NCI-H82 treated with DMSO at 0.1 percent for 48 hours (cell line): ENCODE data around the gene SLC8A1.
A peak's percentile ranks its signal among the peaks of the same experiment; 100 is the strongest.

Source experiments
- DNase-seq: peaks from one replicate; lab custom pipeline; 2025; ENCODE audit not compliant: unreplicated experiment; lab: John Stamatoyannopoulos, UW

Gene SLC8A1

GRCh38 chr2:40428439-40428838, 23.5 kb downstream of the SLC8A1 start:
- DNase-seq: no peak

DNA sequence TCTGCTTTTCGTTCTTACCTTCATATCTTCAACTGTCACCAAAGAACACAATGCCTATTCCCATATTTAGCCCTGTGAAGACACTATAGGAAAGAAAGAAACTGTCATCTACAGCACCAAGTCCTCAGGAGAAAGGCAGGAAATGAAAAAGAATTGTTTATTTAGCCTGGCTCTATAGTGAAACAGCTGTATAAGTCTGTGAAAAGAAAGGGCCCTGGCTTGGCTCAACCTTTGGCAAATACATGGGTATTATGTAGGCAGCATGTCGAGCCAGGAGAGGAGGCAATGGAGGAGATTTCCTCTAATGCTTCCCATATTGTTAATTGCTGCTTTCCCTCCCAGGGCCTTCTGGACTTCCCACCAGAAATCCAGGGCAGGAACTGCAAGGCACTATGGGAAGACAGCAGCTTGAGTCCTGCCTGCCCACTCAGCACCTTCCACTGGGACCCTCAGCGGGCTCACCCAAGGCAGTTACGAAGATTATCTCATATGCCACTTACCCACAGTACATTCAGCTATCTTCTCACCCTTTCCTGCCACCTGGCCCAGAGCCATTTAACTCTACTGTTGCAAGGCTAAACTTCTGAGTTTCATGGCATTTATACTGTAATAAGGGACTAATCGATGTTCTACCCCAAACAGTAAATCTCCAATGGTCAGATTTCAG, 30.1 kb downstream of the SLC8A1 start:
- DNase-seq: no peak

- DNase-seq: no peak
These were observed 31.4 kb downstream of the SLC8A1 start for GRCh38 chr2:40420478-40420877.

DNA sequence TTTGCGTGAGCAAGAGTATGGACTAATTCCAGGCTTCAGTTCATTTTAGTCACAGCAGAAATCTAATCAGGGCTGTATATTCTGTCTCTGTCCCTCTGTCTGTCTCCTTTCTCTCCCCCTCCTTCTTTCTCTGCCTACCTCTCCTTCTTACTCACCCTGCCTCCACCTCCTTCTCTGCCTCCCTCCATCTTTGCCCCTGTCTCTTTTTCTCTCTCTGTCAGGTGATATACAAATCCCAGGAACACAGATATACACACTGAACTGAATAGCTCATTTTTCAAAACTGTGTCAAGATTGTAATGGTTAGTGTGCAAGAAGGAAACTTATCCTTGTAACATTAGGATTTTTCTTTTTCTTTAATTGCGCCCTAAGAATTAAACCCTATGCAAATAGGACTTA, 32.5 kb downstream of the SLC8A1 start:
- DNase-seq: no peak

GRCh38 chr2:40418614-40419363, 33.1 kb downstream of the SLC8A1 start:
- peak; percentile 77 for DNase-seq

- DNase-seq: no peak
These were observed 35.4 kb downstream of the SLC8A1 start for GRCh38 chr2:40416486-40416885.

DNA sequence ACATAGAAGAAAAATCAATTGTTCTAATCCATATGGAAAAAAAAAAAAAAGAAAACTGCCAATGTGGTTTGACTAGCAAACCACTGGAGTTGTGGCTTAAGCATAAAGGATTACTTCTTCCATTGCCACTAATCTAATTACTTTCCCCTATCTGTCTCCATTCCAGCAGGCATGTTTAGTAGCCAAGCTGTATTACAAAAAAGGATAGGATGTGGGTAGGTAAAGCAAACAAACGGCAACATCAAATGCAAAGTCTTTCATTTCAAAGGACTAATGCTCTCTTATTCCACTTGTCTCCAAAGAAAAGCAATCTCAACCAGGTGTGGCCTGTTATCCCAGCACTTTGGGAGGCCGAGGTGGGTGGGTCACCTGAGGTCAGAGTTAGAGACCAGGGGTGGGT, 36.5 kb downstream of the SLC8A1 start:
- DNase-seq: peak; percentile 96

DNA sequence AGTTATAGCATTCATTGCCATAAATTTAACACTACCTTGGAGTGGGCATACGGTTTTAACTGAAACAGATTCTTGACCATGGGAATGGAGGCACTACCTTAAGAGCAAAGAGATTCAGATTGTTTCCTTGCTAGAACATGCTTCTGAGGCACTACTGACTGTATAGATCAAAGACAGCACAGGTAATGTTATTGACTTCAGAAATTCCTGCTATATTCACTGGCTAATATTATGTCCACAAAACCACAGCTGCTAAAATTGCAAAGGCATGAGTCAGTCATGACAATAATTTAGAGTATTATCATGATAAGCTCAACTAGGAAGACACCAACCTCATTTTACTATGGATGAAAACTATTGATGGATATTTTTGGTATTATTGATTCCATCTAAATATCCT, 39.4 kb downstream of the SLC8A1 start:
- no peak for DNase-seq

- DNase-seq: no peak
These were observed 41.2 kb downstream of the SLC8A1 start for GRCh38 chr2:40410695-40411094.

- DNase-seq: no peak
These were observed 42.2 kb downstream of the SLC8A1 start for GRCh38 chr2:40409734-40410133.

DNA sequence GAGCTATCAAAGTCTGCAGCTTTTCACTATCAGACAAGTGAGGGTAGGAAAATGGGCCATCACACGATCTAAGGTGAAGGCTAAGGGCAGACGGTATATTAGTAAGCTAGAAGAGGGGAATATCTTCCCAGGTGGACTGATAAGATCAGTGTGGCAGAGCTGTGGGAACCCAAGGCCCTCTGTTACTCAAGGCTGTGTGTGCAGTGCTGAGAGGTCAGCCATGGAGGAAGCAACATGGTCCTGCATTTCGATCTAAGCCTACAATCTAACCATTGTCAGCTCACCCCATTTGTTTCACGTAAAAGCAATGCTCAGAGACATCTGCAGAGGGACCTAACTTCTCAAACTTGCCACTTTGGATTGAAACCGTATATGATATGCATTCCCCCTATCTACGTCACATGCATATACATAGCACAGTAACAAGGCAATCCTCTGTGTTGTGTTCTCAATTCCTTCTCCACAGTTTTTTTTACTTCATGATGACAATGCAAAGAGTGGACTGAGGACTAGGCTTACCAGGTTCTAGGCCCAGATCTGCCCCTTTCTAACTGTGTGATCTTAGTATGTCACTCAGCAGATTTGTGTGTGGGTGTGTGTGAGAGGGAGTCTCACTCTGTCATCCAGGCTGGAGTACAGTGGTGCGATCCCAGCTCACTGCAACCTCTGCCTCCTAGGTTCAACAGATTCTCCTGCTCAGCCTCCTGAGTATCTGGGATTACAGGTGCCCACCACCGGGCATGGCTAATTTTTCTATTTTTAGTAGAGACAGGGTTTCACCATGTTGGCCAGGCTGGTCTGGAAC, 45.2 kb downstream of the SLC8A1 start:
- DNase-seq: no peak

GRCh38 chr2:40405465-40405864, 46.4 kb downstream of the SLC8A1 start:
- no peak for DNase-seq

GRCh38 chr2:40404517-40404916, 47.4 kb downstream of the SLC8A1 start:
- no peak for DNase-seq

GRCh38 chr2:40403233-40403836, 48.6 kb downstream of the SLC8A1 start:
- DNase-seq: no peak

DNA sequence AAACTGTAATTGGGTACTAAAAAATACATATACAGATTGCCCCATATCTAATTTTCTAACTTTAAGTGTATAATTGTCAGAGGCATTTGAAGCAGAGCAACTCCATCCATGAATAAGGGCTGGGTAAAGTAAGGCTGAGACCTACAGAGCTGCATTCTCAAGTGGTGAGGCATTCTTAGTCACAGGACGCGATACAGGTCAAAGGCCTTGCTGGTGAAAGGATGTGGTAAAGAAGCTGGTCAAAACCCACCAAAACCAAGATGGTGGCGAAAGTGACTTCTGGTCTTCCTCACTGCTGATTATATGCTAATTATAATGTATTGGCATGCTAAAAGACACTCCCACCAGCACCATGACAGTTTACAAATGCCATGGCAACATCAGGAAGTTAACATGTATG, 50.0 kb downstream of the SLC8A1 start:
- DNase-seq: no peak

DNA sequence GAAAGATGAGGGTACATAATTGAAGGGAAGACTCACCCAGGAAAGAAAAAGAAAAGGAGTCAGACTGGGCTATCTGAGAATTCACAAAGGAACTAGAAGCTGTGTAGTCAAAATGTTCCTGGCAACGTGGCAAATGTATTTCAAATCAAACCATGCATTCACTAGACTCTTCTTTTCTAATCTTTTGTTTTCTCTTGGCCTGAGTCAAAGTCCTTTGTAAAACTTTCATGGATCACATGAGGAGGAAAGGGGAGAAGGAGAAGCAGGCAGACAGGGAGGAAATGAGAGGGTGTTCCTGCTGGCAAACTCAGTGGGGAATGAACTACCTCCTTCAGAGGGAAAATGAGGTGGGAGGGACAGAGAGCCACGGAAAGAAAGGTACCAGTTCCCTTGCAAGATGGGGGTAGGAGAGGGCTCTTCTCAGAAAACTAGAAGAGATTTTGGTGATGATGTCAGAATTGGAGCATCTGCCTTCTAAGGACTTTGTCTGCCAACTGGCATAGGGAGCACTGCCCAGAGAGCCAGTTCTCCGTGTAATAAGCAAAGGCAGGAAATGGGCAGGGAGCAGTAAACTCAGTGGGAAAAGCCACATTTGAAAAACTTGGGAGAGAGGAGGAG, 51.4 kb downstream of the SLC8A1 start:
- no peak for DNase-seq

DNA sequence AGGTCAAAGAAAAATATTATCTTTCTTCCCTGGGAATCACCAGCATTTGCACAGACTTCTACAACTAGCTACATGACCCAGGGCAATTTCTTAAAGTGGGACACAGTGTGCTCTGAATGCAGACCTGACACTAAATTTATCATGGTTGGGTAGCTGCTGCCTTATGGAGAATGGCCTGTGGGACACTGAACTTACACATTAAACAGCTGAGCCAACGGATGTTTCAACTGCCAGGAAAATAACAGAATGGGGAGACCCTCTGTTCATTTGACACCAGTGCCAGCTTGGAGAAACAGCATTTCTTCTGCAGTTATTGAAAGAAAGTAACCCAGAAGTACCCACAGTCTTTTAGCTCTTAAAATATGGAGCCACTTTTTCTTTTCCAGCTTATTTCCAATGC, 54.1 kb downstream of the SLC8A1 start:
- no peak for DNase-seq

DNA sequence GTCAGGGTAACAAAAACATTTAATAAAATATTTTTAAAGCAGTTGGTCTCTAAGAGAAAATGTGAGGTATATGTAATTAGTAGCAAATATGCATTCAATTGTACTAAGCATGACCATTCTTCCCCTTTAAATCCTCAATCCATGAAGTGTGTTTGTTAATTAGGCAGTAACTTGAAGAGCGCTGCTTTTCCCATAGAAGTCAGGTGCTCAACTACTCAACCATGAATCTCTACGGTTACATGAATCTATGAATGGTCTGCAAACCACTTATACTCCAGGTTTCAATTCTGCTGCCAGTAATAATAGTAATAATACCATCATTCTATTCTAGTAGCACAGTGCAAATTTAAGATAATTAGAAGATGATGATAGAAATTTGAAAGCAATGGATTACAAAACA, 55.8 kb downstream of the SLC8A1 start:
- DNase-seq: no peak

DNA sequence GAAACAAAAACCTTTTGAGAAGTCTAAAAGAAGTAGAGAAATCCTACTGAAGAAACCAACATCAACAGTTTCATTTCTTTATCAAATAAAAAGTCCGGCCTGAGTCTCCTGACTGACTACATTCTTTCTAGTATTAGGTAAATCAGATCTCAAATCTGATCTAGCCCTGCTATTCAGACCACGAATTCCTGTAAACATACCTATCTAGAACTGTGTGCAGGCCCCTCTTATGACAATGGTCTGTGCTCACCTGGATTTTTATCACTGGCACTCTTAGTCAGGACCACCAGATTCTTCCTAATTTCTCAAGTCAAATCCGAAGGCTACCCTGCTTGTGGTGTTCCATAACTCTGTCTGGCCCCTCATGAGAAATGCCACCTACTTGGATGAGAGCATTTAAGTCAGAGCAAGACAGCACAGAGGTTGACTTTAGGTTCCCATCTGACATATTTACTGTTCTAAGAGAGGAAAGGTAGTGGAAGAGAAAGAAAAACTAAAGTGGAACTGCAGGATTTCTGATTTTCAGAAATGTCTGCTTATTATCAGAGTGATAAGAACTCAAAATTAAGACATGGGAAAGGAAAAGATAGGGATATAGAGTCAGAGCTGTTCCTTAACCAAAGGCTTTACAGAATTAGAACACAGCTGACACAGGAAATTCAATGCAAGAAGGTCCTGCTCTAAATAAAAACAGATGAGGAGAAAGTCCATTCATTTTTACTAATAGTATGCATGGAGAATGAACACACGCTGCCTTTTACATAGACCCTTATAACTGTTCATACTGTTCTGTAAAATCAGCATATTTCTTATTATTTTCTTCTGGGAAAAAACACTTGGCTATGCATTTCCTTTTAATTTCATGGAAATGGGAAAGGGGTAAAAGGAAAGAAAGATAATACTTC, 56.5 kb downstream of the SLC8A1 start:
- no peak for DNase-seq

DNA sequence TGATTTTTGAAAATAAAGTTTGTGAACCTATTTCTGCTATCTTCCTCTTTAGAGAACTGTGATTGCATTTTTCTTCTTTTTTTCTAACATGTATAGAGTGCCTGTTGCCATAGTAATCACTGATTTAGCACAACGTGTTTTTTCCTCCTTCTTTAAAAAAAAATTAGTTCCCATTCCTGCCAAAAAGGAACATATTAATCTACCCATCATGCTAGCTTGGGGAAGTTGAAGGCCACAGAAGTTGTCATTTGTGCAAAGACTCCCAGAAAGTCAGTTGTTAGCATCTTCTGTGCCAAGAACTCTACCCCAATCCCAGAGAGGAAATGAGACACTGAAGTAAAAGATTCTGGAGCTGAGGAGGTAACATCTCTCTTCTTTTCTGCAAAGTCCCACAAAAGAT, 57.3 kb downstream of the SLC8A1 start:
- DNase-seq: no peak
